HG03354 (cell line): ENCODE measurements around the gene RND3.

ENCODE experiments used
- ATAC-seq: cut with Tn5 transposase; IDR thresholded peaks from one replicate; pipeline ENCODE4 v1.9.1; 2021; ENCODE audit warnings: mild to moderate bottlenecking; ENCODE audit not compliant: unreplicated experiment, poor library complexity, severe bottlenecking

RND3 gene

DNA sequence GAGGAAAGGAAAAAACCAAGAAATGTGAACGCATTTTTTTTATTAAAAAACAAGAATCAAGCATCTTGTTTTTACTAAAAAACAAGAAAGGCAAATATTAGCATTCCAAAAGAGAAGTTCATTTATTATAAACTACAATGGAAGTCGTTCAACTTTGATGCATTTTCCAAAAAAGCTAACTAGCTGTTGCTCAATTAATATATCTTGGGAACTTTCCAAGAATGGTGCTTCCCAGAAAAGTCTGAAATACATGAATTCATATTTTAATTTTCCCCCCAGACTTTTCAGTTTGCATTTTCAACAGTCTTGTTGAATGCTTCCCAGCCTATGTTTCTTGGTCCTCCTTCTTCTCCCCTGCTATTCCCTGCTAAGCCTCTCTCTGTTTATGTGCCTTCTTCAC, 7.5 kb upstream of the RND3 start:
- ATAC-seq = no peak

DNA sequence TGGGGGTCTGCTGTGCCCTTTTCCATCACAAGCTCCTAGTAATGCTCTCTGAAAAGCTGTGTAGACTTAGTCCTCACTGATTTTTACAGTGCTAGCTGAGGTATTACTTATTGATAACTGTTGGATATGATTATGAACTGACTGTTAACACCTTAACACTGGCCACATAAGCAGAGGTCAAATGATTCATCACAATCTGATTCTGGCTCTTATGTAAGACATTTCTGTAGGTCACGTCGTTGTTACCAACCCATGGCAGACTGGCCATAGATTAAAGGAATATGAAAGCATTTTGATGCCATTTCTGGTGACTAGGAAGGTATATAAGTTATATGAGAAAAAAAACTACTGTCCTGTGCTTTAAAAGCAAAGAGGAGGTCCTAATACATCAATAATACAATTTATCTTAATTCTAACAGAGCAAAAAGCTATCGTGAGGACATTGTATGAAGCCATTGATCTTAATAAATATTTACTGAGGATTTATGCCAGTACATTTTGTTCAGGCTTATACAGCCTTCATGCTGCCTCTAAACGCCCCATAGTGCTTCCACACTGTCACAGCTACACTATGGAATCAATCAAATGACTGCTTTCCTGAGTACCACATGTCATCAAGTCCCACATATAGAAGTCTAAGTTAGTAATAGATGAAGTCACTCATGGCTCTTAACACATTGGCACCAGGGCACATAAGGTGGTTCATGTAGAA, 6.9 kb upstream of the RND3 start:
- no peak for ATAC-seq

DNA sequence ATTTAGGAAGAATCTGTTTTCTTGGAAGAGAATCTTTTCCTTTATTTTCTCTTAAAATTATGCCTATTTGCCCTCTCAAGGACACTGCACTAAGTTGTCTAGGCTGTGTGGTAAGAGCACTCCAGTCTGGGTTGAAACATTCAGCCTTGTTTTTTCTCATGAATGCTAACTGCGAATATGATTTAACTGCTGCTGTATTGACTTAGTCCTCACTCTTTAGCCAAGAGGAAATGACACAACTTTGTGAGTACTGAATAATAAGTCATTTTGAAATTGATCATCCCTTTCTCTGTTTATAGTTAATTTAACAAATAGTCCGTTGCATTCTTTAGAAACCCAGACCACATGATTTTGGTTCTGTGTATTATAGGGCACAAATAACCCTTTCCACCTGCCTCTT, 4.5 kb upstream of the RND3 start:
- ATAC-seq = no peak

DNA sequence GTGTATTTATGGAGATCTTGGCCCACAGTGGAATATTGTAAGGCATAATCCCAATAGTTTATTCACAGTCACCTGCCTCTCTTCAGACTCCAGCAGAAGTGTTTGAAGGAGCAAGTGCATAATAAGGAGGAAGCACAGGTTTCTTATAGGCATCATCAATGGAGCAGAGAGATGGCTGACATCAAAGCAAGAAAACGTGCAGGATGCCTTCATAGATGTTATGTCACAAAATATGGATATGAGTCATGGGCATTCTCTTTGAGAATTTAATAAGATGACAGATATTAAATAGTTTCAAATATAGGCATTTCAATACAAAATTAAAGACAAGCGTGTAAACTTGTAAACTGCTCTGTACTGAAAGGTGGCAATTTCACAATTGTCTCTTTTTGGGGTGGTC, 4.0 kb upstream of the RND3 start:
- no peak for ATAC-seq

DNA sequence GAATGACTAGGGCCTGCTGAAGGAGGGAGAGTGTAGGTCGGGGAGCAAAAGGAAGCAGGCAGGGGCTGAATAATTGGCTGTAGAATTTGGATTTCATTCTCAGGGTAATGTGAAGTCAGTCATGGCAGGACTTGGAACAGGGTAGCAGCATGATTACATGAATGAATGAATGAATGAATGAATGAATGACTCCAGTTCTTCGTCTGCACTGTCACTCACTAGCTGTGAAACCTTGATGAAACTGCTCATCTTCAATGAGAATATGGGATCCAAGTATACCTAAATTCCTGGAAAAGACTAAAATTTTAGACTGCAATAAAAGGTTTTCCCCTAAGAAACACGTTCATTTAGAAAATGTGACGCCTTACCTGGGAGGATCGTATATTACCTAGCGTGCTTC, 3.0 kb upstream of the RND3 start:
- no peak for ATAC-seq

DNA sequence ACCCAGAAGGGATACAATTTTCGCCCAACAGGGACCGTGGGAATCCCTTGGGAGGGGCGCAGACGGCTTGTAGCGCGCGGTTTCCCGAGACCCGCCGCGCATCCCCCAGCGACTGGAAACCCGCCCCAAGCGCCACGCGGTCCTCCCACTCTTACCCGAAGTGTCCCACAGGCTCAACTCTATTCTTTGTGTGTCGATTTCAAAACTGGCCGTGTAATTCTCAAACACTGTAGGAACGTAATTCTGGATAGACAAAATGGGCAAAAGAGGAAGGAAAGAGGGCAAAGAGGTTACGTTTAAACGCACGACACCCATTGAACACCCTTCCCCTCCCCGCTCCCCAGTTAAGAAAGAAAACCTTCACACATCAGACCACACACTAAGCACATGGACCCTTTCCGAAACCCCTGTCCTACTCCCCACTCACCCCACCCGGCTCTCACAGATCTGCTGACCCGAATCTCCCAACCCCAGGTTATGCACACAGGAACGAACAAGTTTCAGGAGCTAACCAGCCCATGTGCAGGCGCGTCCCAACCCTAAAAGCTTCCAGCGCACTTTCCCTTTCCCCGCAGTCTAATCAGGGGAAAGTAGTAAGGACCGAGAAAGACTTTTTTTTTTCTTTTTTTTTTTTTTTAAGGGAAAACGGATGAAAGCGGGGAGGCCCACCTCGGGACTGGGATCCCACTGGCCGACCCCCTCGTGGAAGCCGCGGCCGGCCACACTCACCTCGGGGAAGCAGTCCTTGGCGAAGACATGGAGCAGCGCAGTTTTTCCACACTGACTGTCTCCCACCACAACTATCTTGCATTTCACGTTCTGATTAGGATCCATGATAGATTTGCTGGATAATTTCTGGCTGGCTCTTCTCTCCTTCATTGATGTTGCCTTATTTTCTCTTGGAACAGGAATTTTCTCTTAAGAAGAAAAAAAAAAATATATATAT, 655 bp downstream of the RND3 start:
- no peak for ATAC-seq

DNA sequence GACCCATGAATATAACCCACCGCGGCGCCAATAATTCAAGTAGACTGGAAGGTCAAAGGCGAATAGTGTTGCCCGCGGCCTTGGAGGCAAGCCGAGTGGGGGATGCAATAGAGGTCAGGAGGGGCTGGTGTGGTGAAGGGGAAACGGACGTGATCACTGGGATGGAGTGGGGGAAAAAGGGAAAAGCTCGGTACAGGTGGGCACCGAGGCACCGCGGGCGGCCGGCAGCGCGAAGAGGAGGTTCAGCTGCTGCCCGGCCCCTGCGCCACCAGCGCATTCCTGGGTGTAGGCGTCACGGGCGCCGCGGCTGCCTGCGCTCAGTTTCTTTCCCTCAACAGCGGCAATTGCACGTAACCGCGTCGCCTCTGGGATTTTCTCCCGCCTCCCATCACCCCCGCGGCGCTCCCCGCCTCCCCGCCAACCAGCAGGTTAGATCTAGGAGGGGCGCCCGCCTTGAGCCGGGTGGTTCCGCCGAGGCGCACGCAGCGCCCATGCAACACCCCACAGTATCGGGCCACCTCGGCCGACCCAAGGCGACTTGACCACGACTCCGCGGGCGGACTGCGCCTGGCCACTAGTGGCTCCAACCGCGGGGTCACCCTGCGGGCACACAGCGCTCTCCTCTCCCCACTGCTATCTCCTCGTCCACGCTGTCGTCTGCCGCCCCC, 1.5 kb downstream of the RND3 start:
- peak; percentile 11 for ATAC-seq

DNA sequence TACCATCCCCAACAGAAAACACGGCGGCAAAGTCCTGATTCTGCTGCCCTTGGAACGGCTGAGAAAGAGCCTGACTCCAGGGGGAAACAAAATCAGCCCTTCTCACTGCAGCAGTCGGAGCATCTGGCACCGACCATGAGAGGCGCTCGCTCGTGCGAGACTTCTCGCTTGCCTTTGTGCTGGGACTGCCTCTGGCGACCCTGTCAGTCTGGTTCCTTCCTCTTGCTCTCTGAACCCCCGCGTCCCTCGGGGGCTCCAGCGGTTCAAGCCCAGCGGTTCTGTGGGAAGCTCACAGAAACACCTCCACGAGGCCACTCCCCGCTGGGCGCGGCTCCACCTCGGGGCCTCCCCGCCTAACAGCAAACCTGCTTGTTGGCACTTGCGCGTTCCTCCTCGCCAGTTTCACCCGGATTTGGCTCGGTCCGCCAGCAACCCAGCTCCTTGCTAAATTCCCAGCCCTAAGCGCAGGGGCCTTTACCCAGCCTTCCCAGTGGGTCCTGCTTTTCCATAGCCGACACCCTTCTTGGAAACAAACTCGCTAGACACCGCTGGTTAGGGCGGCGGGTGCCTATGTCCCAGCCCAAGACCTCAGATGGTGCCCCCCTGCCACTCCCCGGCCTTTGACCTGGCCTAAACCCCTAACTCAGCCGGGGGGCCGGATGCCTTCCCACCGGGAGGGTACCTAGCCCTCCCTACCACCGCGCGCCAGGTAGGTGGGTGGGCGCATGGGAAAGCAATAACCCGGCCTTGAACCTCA, 2.2 kb downstream of the RND3 start:
- peak; percentile 44 for ATAC-seq

DNA sequence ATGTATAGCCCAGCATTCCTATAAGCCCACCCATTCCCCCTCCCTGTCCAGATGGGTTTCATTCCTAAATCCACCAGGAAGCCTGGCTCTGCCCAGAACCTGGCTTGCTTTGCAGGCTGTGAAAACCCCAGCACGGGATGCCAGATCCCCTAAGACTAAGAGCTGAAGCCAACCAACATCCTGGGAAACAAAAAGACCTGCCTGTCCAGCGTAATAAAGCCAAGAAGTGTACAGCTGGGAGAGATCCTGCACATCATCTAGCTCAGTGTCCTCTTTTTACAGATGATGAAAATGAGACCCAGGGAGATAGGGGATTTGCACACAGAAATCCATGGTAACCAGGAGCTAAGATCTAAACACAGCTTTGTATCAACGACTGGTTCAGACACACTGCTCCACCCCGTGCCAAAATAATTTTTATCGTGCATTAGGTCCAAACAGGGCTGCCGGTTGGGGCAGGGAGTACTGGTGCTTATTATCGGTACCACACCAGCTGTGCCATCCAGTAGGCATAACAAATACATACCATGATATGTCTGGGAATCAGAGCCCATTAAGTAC, 2.9 kb downstream of the RND3 start:
- ATAC-seq = no peak

DNA sequence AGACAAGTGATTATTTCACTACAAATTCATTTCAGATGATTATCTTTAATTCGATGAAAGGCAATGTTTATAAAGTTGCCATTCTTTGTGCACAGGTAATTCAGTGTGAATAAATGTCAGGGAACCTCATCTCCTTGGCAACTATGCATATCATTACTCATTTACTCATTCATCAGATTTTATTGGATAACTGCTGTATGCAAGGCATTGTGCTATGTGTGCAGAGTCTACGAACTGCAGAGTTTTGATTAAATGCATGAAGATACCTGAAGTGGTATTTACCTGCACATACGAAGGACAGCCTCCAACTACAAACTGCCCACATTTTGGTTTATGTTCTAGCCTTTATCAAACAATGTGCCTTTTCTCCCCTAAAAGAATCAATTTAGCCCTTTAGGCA, 3.5 kb downstream of the RND3 start:
- no peak for ATAC-seq

DNA sequence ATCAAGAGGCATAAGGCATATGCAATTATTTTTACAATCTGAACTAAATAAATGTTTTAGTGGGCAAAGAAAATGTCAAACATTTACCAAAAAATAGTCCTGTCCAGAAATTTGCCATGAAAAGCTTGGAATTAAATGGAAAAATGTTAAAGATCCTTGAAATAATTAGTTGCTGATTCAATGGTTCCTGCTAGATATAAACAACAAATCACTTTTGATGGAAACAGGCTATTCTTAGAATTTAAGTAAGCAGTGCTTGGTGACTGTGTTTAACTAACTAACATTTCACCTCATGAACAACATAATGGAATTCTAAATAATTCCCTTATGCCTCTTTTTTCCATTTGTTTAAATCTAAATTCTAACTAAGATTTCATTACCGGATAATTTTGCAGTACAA, 3.9 kb downstream of the RND3 start:
- no peak for ATAC-seq

DNA sequence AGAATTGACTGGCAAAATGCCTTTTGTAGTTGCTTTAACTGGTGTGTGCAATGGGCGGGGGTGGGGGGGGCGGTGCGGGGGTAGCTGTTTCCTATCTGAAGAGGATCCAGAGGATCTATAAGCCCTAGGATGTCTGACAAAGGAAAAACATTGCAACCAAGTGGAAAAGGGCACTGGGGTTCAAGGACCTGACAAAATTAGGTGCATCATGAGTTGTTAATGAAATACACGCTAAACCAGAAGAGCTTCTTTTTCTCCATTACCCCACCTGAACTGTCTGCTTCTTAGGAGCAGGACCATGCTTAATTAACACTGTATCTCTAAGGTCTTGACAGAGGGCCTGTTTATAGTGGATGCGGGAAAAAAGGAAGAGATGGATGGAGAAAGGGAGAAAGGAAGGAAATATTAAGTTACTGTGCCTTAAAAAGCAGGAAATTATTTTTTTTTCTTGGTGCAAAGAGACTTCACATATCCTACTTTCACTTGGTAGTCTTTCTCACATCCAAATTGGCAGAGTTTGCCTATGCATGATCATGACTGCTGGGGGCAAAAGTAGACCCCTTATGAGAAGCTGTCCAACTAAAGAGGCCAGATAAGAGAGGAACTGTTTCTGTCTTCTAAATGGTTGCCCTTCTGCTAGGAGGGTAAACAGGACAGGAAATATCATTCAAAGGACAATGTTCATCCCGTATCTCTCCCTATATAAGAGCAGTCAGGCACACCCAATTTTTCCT, 4.6 kb downstream of the RND3 start:
- ATAC-seq = no peak

DNA sequence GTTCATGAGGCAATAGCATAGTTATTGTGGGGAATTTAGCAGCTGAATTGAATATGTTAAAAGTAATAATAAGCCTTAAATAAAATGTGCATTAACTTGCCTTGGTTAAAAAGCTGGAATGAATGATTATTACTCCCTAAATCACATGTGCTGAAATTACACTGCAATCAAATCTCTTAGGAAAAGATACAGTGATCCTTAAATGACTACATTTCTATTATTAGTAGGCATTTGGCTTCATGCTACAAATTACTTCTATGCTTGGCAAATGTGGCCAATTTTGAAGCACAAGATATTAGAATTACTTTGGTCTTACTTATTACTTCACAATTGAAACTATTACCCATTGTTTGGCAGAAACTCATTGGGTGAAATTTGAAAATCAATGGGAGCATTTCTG, 5.4 kb downstream of the RND3 start:
- no peak for ATAC-seq

DNA sequence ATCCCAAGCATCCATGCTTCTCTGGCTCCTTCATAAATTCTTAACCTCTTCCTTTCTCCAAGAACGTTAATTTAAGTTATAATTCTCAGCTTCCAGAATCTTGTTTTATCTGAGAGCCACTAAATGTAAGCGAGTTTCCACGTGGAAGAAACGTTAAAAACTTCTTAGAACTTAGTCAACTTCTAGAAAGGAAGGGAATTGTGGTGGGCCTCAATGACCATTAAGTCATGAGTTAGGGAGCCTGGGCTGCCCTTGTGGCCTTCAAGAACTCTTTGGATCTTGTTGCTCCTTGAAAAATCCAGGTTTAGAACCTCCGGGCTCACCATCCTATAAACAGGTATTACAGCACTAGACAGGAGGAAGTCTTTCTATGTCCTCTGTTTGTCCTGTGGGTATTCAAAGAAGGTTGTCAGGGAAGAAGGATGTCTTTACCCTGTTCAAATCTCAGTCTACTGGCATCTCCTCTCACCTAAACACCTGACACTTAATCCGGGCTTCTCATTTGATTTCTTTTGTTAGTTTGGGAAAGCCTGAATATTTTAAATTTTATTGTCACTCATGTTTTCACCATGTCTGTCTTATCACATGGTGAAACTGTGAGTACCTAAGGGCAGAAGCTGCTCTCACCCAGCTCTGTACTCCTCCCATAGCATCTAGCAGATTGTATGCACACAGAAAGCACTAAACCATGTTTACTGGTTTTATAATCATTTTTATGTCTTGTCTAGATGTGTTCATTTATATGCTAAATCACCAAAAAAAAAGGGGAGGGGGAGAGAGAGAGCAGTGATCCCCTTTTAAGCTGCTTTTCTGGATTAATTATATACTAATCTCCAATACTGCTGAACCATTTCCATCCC, 6.3 kb downstream of the RND3 start:
- ATAC-seq = no peak

DNA sequence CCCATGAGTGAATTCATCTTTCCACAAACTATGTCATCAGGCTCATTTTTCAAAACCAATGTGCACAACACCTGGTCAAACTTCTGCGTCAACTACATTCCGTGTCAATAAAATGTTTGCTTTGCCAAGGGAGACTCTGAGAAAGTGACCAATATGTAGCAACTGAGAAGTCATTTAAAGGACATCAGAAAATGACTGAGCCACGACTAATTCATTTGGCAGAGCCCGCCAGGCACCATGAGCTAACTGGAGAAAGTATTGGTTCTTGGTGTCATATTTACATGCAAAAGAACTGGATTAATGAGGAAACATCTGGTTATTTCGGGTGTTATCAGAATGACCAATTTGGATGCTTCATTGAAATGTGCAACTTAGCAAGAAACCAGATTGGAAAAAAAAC, 7.2 kb downstream of the RND3 start:
- ATAC-seq = no peak

DNA sequence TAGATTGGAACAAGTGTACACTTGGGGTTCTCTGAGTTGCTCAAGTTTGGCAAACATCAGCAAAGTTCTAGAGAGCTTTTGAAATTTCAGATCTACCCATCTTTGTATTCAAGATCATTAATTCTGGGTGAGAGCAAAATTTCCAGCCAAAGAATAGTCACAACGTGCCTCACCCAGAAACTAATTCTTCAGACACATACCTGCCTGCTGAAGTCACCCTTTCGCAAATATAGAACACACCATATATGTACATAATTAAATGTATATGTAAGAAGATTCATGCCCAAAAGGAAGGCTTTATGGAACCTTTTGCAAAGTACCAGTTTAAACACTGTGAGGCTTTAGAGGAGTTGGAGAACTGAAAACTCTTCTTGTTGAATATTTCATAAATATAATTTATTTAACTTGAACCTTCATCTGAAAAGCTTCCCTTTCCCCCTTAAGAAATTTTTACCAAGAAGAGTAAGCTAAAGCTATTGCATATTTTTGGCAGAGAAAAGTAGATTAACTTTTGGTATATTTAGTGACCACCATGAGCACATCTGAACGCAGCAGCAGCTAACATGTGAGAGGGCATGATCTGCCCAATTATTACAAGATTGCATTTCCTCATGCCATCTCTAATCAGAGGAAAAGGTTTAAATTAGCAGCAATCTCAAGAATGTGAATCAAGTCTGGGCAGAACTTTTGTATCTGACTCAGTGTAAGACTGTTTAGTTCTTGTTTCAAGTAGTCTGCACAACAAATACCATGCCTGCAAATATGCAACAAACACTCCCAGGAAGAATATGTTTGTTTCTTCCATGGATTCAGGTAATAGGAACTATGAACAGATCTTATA, 8.2 kb downstream of the RND3 start:
- no peak for ATAC-seq

DNA sequence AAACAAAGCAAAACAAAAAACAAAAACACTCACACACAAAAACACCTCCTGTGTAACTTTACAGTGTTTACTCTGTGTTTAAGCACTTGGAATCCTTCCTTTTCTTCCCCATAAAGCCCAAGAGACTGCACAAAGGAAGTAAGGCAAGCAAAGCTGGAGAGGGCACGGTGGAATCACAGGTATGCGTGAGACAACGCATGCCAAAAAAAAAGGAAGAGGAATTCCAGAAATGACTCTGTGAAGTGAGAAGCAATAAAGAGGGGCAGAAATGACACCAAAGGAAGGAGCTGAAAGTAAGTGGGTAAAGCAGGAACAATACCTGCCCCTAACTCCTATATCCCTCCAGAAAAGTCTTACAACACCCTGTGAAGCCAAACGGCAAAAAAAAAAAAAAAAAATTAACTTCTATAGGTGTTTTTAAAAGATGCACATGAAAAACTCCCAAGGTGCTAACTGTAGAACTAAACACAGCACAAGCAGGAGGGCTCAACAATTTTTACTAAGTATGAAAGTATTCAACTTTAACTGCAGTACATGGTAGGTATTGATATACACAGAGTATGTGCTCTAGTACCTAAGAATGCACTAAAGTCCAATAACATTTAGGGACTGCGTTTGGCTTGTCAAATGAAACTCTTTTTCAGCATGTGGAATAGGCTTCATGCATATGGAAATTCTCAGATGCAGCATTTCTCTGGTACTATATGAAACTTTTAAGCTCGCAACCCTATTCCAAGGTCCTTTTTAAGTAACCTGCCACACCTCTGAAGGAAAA, 9.1 kb downstream of the RND3 start:
- ATAC-seq = no peak
